IPS-11a (cell line): ENCODE measurements around the gene OTUB2.

Experiments
- H3K4me3 ChIP-seq: one replicate; pipeline ENCODE4 v1.5.1; 2013; ENCODE audit warnings: low read depth, low read length, control low read depth

The OTUB2 gene

GRCh38 chr14:93996130-93996695, 29.9 kb upstream of the OTUB2 start:
- no peak overlapping the region for H3K4me3 ChIP-seq

GRCh38 chr14:93997082-93997481, 29.1 kb upstream of the OTUB2 start, which contains the start of gene CCDC197:
CCDC197 (plus strand) TSS chr14:93997301; CDS start chr14:93998132, 831 bp downstream.
- no peak within 1 kb of the TSS for H3K4me3 ChIP-seq

GRCh38 chr14:93997916-93998870, 27.9 kb upstream of the OTUB2 start:
- no peak overlapping the region for H3K4me3 ChIP-seq

GRCh38 chr14:93998871-93999403, 27.2 kb upstream of the OTUB2 start:
- H3K4me3 ChIP-seq, result no peak overlapping the region

GRCh38 chr14:93999573-93999972, 26.6 kb upstream of the OTUB2 start:
- no peak overlapping the region for H3K4me3 ChIP-seq

GRCh38 chr14:94000267-94000666, 25.9 kb upstream of the OTUB2 start:
- H3K4me3 ChIP-seq, result no peak overlapping the region

- no peak overlapping the region for H3K4me3 ChIP-seq
Measured at GRCh38 chr14:94001016-94001415, 25.1 kb upstream of the OTUB2 start.

GRCh38 chr14:94001501-94002396, 24.4 kb upstream of the OTUB2 start:
- no peak overlapping the region for H3K4me3 ChIP-seq

GRCh38 chr14:94003397-94003796, 22.7 kb upstream of the OTUB2 start:
- H3K4me3 ChIP-seq, result no peak overlapping the region

- H3K4me3 ChIP-seq, result no peak overlapping the region
Measured at GRCh38 chr14:94004015-94004414, 22.1 kb upstream of the OTUB2 start.

GRCh38 chr14:94005324-94006073, 20.6 kb upstream of the OTUB2 start:
- H3K4me3 ChIP-seq, result no peak overlapping the region

GRCh38 chr14:94008234-94008633, 17.9 kb upstream of the OTUB2 start:
- no peak overlapping the region for H3K4me3 ChIP-seq

GRCh38 chr14:94009767-94010166, 16.4 kb upstream of the OTUB2 start:
- no peak overlapping the region for H3K4me3 ChIP-seq

- H3K4me3 ChIP-seq, result no peak overlapping the region
Measured at GRCh38 chr14:94010625-94011024, 15.5 kb upstream of the OTUB2 start.

- H3K4me3 ChIP-seq, result no peak overlapping the region
Measured at GRCh38 chr14:94011795-94012194, 14.3 kb upstream of the OTUB2 start.

GRCh38 chr14:94014382-94014781, 11.8 kb upstream of the OTUB2 start:
- H3K4me3 ChIP-seq, result no peak overlapping the region

- no peak overlapping the region for H3K4me3 ChIP-seq
Measured at GRCh38 chr14:94015223-94015622, 10.9 kb upstream of the OTUB2 start.

GRCh38 chr14:94016446-94016976, 9.6 kb upstream of the OTUB2 start:
- no peak overlapping the region for H3K4me3 ChIP-seq

- no peak overlapping the region for H3K4me3 ChIP-seq
Measured at GRCh38 chr14:94018308-94018707, 7.8 kb upstream of the OTUB2 start.

GRCh38 chr14:94019329-94019728, 6.8 kb upstream of the OTUB2 start:
- H3K4me3 ChIP-seq, result no peak overlapping the region
